K562 (cell line): ENCODE data around the gene WWP2. TPM values are rescaled to one million over a fixed set of nuclear protein-coding genes. Genes with fewer than 3 reads are reported as not detected.

Experiments used
- ATAC-seq: fragments of 200-7000 bp; cut with Tn5 transposase; 3 replicates; pipeline ENCODE4 v1.9.1; 2020; ENCODE audit warnings: moderate library complexity
- BruUV-seq: library from RNA; stranded (reverse); fragments of 400-500 nt; replicated peaks from 2 replicates; lab custom pipeline; 2021; lab: Mats Ljungman, UMichigan
- CTCF ChIA-PET: fragments of 300-600 bp; formaldehyde crosslinking; extraction: SDS; loops from one replicate; lab custom pipeline; 2021; ENCODE audit warnings: low intra/inter-chr PET ratio; lab: Yijun Ruan, JAX
- POLR2A ChIA-PET: fragments of 300-600, 350-650 bp; sonication (Branson Sonifier 250); formaldehyde crosslinking; extraction: SDS; loops from one replicate; lab custom pipeline; 2021; ENCODE audit warnings: antibody characterized with exemption, inconsistent platforms; lab: Yijun Ruan, JAX
- DNase-seq, 4 experiments: peaks; one replicate each; pipeline versions ENCODE4 v3.0.0 to v3.0.0-alpha.2; 2011 to 2018; ENCODE audit warnings: low spot score in 3 of 4, mixed read lengths in 3 of 4; ENCODE audit errors: extremely low read depth in 1 of 4
- FAIRE-seq: peaks from 2 replicates; lab custom pipeline; 2011; peaks lifted over from hg19 to GRCh38; lab: Jason Lieb, UNC
- H2AFZ ChIP-seq: 2 replicates; pipeline ENCODE4 v1.6.0; 2011; ENCODE audit warnings: low read depth, low read length, control low read depth, inconsistent platforms
- H3K27ac ChIP-seq: fragments of 200-600 bp; 3 replicates; pipeline ENCODE4 v1.8.0; 2011; ENCODE audit warnings: low read depth, mild to moderate bottlenecking, control low read depth, inconsistent platforms, low read length, moderate library complexity, mixed read lengths; ENCODE audit errors: extremely low read depth
- H3K27me3 ChIP-seq, 2 experiments: fragments of 300-600 bp in 1 of 2; 2 replicates in 1 of 2; 3 replicates in 1 of 2; pipeline versions ENCODE4 v1.6.0 to v1.8.0; 2011; ENCODE audit warnings: inconsistent platforms in 2 of 2, low read length in 2 of 2, mild to moderate bottlenecking in 1 of 2, mixed read lengths in 1 of 2, moderate library complexity in 1 of 2; ENCODE audit not compliant: control insufficient read depth in 2 of 2, insufficient read depth in 2 of 2
- H3K36me3 ChIP-seq: fragments of 300-600 bp; 3 replicates; pipeline ENCODE4 v1.8.0; 2011; ENCODE audit warnings: mild to moderate bottlenecking, low read length, inconsistent platforms; ENCODE audit not compliant: control insufficient read depth, insufficient read depth
- H3K4me1 ChIP-seq, 2 experiments: fragments of 200-600 bp in 1 of 2; replicated peaks in 1 of 2; 2 replicates in 1 of 2; 3 replicates in 1 of 2; pipeline versions ENCODE4 v1.5.1 to v1.8.0; 2011; ENCODE audit warnings: inconsistent platforms in 2 of 2, low read length in 2 of 2, mild to moderate bottlenecking in 1 of 2, mixed read lengths in 1 of 2, moderate library complexity in 1 of 2; ENCODE audit not compliant: control insufficient read depth in 2 of 2, insufficient read depth in 2 of 2
- H3K4me2 ChIP-seq: 2 replicates; pipeline ENCODE4 v1.6.1; 2011; ENCODE audit warnings: low read length, control low read depth, inconsistent platforms, mixed read lengths; ENCODE audit not compliant: insufficient read depth
- H3K4me3 ChIP-seq: fragments of 200-600 bp; sonication (generic), shearing (Covaris generic); 2 replicates; pipeline ENCODE4 v1.5.1; 2016; ENCODE audit warnings: control low read depth, inconsistent platforms
- H3K79me2 ChIP-seq: fragments of 200-600 bp; 3 replicates; pipeline ENCODE4 v1.8.0; 2011; ENCODE audit warnings: low read length, inconsistent platforms; ENCODE audit not compliant: control insufficient read depth, insufficient read depth
- H3K9ac ChIP-seq, 2 experiments: 2 replicates each; pipeline versions ENCODE4 v1.6.0 to v1.6.1; 2011; ENCODE audit warnings: low read depth in 2 of 2, low read length in 2 of 2, control low read depth in 1 of 2, inconsistent platforms in 1 of 2, mild to moderate bottlenecking in 1 of 2, mixed read lengths in 1 of 2; ENCODE audit not compliant: insufficient read depth in 1 of 2
- H3K9me1 ChIP-seq: one replicate; pipeline ENCODE4 v1.6.0; 2011; ENCODE audit warnings: inconsistent platforms, mild to moderate bottlenecking, low read length, moderate library complexity; ENCODE audit not compliant: control insufficient read depth, insufficient read depth
- H3K9me3 ChIP-seq: replicated peaks from 2 replicates; pipeline ENCODE4 v1.5.1; 2011; ENCODE audit warnings: low read depth, low read length, inconsistent platforms; ENCODE audit not compliant: control insufficient read depth, insufficient read depth
- H4K20me1 ChIP-seq: replicated peaks from 2 replicates; pipeline ENCODE4 v1.6.1; 2011; ENCODE audit warnings: low read length, inconsistent platforms, mixed read lengths; ENCODE audit not compliant: control insufficient read depth, insufficient read depth
- E2F5 ChIP-seq: sonication (generic); formaldehyde crosslinking; IDR thresholded peaks from 2 replicates; pipeline ENCODE4 v1.8.0; 2022; ENCODE audit warnings: mild to moderate bottlenecking, missing genetic modification reagents
- PRDM10 ChIP-seq: fragments of 450-650 bp; IDR thresholded peaks from 2 replicates; pipeline ENCODE4 v1.6.1; 2018; ENCODE audit not compliant: partially characterized antibody
- WGBS: fragments of 100-300 bp; shearing (Covaris generic); methylation state at CpG from one replicate; pipeline ENCODE4 v1.1.6; 2016; ENCODE audit warnings: low coverage, mixed read lengths; ENCODE audit not compliant: insufficient coverage; ENCODE audit errors: missing lambda C conversion rate; 5-methylcytosine and 5-hydroxymethylcytosine counted together
- in situ Hi-C: fragments of 300-500 bp; cut with MboI; formaldehyde crosslinking; loops from 4 replicates; pipeline ENCODE4 v1.15.0; 2018; ENCODE audit warnings: inconsistent platforms, mixed read lengths
- intact Hi-C: fragments of 100-400 bp; cut with micrococcal nuclease; formaldehyde crosslinking; loops from 2 replicates; pipeline ENCODE4 v1.14.2; 2022
- polyA plus RNA-seq, 8 experiments: library from polyadenylated mRNA; depleted of rRNA in 4 of 8; stranded (reverse) in 5 of 8; unstranded in 3 of 8; fragments of >200 nt; fragmentation: Nextera tagmentation in 2 of 8; fragmentation: Illumina TruSeq in 1 of 8; extraction: Ambion mirVana in 2 of 8; extraction: Trizol in 1 of 8; gene quantifications; 2 replicates each; pipeline versions ENCODE4 v1.2.1 to v1.2.3, GENCODE V29; 2011 to 2014; ENCODE audit warnings: inconsistent platforms in 1 of 8, missing spikeins in 1 of 8
- total RNA-seq, 7 experiments: library from RNA; depleted of rRNA in 6 of 7; stranded (reverse); fragments of >200 nt in 6 of 7; fragmentation: Illumina TruSeq in 2 of 7; extraction: Trizol in 2 of 7; gene quantifications; 2 replicates each; pipeline versions ENCODE4 v1.2.1 to v1.2.3, GENCODE V29; 2011 to 2021; ENCODE audit warnings: low replicate concordance in 1 of 7

WWP2 gene
- total and polyA plus RNA-seq, 9 of the 15 experiments (the other 6 are each of a cell fraction or from before 2014, with no cell fraction given), result 1.9 to 34.4 (median 14.6) TPM

GRCh38 chr16:69799611-69800031 is 37.5 kb downstream of the WWP2 start:
- no peak overlapping the region for H3K4me2 ChIP-seq
- peaks cover 5% of the 10 kb centered on the region for H3K9me1 ChIP-seq
- TF ChIP-seq E2F5 (CRISPR knock-in tag) (0 out of 2 replicates have a peak, but pooled peaks have one; percentile 19), PRDM10 (no peak)
- no peak overlapping the region for H2AFZ ChIP-seq
- TSS peak; percentile 27 for BruUV-seq
- in situ Hi-C loops, result no loop called here
- ChIA-PET CTCF (interaction anchor here (1.5 kb wide), 1 partner anchor 138 kb away, joined by 4 read pairs; no protein-coding TSS in a partner anchor), POLR2A (no interaction called here)
- H3K9ac ChIP-seq, result no peak overlapping the region
- peaks cover 18% of the 10 kb centered on the region; the same call in 1 of the 3 replicates for H3K36me3 ChIP-seq
- no peaks in the 10 kb centered on the region for H3K9me3 ChIP-seq
- no peaks in the 10 kb centered on the region for H3K27me3 ChIP-seq
- no peaks in the 10 kb centered on the region; a peak in 1 of 5 replicates for H3K4me1 ChIP-seq
- ATAC-seq (no peak), DNase-seq (no peak), FAIRE-seq (no peak)
- 82% methylated on average over 11 of the region's 11 CpGs for WGBS
- no peaks in the 10 kb centered on the region for H3K79me2 ChIP-seq
- H3K4me3 ChIP-seq, result no peak overlapping the region
- no peak overlapping the region for H3K27ac ChIP-seq
- H4K20me1 ChIP-seq, result peaks cover 8% of the 10 kb centered on the region
- intact Hi-C loops, result loop anchor here (5.0 to 10.0 kb wide), 2 partner anchors 58 to 295 kb away; no protein-coding TSS in a partner anchor
